ENCODE measurements around the gene BTBD17.
A peak's percentile ranks its signal among the peaks of the same experiment; 100 is the strongest.

BTBD17 gene

DNA sequence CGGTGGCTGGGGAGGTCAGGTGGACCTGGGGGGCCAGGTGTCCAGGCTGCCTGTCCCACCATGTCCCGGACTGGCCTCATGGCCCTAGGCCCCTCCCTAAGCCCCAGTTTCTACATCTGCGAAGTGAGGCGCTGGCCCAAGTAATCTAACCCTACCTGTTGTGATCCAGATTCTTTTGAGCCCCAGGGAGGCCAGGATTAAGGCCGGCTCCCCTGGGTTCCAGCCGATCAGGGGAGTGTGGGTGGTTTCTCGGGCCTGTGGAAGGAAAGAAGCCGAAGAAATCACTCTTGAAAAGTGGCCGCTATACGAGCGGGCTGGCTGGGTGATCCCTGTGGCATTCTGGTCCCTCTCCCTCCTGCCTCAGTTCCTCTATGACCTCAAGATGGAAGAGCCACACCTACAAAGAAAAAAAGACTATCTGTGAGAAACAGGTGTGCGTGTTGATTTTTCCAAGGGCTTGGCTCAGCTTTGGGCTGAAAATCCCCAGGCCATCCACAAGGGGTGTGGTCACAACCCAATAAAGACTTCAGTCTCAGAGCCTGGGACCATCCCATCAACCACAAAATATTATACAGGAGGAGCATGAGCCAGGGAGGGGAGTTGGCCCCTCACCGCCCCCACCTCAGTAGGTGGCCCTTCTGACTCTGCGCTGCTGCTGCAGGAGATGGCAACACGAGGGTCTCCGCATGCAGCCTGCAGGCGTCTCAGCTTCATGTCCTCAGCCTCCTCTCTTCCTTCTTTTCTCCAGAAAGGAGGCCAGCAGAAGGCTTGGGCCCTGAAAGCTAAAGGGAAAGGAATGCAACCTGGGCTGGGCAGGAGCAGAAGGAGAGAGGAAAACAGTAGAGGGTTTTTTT, 25.9 kb upstream of the BTBD17 start:
- DNase-seq = no peak

DNA sequence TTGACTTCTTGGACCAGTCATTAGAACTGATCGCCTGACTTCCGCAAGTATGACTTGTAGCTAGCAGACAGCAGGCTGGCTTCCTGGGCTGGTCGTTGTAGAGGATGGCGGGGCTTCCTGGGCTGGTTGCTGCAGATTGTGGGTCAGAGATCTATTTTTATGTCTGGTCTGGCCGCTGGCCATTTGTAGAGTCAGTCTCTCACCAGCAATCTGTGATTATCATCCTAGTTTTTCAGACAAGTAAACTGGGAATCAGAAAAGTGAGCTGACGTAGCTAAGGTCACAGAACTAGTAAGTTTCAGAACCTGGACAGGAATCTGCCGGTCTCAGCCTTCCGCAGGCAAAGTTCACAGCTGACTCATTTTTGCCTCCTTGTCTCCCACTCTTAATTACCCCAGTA, 24.7 kb upstream of the BTBD17 start:
- DNase-seq = peak; percentile 33

DNA sequence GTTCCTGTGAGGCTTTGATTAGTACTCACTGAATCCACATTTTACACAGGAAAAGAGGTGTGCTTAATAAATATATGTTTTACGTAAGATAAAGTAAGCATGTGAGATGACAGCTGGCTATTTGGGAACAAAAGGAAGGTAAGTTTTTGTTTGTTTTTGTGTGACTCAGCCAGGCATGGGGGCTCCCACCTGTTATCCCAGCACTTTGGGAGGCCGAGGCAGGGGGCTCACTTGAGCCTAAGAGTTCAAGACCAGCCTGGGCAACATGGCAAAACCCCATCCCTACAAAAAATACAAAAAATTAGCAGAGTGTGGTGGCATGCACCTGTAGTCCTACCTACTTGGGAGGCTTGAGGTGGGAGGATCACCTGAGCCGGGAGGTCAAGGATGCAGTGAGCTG, 23.5 kb upstream of the BTBD17 start:
- no peak for DNase-seq

DNA sequence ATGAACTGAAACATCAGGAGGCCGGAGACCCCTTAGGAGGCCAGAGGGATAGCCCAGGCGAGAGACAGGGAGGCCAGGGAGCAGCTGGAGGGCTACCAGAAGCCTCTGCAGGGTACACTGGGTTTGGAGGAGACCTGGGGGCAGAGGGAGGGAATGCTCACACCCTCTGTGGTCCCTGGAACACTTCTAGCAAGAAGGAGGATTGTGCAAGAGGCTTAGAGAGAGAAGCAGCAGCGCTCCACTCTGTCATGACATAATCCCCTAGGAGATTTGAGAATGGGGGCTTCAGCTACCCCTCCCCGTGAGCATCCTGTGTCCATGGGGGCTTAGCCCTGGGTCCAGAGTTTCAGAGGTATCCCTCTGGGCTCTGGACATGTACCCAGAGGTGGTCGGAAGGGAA, 21.5 kb upstream of the BTBD17 start:
- DNase-seq = peak; percentile 65

DNA sequence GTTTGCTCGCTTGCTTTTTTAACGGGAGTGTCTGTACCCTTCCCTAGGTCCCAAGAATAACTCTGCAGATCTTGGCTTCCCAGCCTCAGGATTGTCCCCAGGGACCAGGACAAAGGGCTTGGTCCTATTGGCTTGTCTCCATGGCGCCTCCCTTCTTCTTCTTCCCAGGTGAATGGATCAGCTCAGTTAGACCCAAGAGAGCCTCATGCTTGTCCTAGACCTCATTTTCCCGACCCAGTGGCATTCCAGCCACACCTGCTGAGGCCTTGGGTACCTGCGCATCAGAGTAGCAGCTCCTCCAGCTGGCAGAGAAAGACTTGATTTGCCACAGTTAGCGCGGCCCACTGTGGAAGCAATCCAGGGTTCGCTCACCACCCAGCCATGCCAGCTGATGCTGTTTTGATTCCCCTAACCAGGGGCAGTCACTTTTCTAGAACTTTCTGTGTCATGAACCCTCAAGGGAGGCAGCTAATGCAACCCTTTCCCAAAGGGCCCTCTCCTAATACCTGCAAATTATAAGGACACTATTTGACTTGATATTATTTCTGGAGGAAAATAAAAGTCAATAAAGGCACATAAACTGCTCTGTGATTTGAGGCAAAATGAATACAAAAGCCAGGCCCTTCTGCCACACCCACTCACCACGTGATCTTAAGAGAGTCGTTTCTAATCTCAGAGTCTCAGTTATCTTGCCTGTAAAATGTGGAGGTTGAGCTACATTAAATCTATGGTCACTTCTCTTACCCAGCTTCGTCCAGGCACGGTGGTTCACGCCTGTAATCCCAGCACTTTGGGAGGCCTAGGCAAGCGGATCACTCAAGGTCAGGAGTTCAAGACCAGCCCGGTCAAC, 19.5 kb upstream of the BTBD17 start:
- no peak for DNase-seq

DNA sequence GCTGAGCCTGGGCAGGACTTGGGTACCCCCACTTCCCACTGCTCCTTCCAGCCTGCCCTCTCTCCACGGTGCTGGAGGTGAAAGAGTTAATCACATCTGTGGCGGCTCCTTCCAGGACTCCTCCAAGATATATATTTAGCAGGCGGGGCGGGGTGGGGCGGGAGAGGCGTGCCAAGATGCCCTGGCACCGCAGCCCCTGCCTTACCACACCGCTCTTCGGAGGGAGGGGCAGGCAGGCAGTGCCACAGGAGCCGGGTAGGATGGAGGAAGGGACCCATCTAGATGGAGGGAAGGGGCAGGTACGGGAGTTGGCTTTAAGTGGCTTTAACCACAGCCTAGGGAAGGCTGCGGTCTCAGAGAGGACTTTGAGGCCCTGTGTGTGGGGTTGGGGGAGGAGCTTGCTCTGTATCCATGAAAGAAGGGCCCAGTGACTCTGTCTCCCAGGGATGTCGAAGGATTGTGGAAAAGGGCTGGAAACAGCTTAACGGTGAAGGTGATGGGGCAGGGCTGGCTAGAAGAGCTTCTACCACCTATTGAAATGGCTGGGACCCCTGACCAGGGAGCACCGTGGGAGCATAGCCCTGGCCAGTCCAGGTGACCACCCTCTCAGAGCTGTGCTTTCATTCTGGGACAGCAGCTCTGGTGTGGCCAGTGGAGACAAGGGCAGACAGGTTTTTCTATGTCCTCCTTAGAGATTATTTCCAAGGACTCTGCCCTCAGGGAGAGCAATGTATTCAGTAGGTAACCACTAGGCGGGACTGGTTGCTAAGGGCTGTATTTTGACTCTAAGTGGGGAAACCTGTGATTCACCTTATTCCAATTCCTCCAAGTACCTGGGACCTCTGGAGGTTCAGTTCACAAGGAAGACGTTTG, 18.7 kb upstream of the BTBD17 start:
- peak; percentile 34 for DNase-seq

DNA sequence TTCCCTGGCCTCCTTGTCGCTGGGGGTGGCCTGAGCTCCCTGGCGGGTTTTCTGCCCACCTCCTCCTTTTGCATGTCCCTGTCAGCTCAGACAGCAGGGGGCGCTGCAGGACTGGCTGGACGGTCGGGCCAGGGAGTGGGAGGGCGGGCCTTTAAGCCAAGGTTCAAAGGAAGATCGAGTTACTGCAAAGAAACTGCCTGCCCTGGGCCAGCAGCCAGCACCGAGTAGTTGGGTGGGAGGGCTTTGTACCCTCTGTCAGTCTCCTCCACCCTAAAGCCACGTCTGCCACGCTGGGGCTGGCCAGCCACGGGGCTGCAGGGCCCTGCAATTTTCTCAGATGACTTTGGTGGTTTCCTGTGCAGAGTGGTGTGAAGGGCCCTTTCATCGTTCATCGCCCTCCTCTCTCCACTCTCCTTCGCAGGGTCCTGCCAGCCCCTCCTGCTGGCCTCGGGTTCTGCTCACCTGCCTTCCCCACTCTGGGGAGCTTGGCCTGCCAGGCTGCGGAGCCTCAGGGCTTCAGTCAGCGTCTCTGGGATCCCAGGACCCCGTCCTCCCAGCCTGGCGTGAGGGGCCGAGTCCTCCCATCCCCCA, 17.9 kb upstream of the BTBD17 start:
- peak; percentile 69 for DNase-seq

DNA sequence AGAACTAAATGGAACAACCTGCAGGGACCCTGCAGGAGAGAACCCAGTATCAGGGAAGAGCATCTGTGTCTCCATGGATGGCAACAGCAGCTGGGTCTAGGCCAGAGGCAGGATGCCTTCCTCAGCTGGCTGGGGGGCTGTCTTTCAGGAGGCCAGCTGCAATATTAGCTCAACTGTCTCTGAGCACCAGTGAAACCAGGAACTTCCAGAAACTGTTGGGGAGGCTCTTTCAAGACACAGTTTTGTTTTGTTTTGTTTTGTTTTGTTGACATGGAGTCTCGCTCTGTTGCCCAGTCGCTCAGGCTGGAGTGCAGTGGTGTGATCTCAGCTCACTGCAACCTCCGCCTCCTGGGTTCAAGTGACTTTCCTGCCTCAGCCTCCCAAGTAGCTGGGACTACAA, 13.2 kb upstream of the BTBD17 start:
- peak; percentile 79 for DNase-seq

DNA sequence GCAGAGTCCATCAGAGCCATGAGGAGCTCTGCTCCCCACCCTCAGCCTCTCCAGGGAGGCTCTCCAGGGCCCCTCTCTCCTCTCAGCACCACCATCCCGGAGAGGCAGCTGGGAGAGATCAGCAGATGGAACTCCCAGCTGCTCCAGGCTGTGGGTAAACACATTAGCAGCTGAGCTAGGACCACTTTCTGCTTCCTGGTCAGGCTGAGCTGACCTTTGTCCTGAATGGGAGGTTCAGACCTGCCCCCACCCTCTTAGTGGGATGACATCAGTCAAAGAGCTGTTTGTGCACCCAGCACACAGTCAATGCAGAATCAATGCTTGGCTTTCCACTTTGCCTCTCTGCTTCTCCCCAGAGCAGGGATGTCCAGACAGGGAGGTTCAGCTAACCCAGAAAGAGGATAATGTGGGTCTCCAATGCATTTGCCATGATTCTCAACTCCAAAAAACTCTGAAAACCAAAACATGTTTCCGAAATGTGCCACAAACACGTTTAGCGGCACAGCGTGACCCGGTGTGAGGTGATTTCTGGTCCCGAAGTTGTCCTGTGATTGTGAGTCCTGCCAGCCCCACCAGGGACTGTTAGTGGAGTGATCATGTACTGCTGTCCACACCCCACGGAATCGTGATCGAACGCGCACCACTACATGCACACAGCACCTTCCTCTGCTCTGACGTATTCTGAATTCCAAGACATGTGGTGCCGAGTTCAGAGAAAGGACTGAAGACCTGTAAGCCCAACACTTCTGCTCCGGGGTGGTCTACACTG, 12.4 kb upstream of the BTBD17 start:
- DNase-seq = no peak

DNA sequence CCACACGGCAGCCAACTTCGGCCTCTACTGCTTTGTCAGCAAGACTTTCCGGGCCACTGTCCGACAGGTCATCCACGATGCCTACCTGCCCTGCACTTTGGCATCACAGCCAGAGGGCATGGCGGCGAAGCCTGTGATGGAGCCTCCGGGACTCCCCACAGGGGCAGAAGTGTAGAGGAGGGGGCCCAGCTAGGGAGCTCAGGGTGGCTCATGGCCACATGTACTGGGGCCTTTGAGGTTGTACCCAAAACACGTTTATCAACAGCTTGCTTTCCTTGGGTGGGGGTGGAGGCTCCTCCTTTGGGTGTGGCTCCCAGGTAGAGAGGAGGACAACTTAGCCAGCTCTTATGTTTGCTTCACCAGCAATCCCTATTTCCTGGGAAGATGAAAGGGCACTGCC, 10.8 kb upstream of the BTBD17 start:
- no peak for DNase-seq

DNA sequence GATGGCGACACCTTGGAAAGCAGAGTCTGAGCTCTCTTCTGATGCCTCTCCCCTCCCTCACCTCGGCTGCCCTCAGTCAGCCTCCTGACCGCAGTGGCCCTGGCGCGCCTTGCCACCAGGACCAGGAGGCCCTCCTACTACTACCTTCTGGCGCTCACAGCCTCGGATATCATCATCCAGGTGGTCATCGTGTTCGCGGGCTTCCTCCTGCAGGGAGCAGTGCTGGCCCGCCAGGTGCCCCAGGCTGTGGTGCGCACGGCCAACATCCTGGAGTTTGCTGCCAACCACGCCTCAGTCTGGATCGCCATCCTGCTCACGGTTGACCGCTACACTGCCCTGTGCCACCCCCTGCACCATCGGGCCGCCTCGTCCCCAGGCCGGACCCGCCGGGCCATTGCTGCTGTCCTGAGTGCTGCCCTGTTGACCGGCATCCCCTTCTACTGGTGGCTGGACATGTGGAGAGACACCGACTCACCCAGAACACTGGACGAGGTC, 10.0 kb upstream of the BTBD17 start:
- DNase-seq = no peak

DNA sequence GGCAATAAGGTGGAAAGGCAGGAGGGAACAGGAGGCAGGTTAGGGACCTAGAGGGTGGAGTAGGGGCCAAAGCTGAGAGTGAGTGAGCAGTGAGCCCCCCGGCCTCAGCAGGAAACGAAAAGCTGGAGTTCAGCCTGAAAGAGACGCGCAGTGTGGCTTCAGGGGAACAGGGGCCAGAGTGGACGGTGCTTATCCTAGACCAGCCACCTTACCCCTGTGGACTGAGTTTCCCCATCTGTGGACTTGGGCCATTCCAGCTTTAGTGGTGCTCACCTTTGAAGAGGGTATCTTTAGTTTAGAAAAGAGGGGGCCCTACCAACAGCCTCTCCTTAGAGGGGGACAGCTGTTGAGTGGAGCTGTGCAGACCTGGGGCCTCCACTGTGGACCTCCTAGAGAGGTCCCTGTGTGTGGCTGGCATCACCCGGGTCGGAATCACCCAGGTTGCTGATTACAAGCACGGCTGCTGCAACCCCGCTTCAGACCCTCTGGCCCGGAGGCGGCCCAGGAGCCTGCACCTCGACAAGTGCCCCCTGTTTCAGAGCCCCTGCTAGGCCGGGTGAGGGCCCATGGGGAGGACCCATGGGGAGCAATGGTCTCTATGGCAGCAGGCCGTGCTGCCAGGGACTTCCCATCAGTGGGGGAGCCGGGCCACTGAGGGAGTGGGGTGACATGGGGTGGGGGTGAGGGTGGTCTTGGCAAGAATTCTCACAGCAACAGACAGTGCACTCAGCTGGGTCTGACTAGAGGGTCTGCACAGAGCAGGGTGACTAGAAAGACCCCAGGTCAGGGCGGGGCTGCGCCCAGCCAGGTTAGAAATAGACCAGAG, 8.2 kb upstream of the BTBD17 start:
- no peak for DNase-seq

DNA sequence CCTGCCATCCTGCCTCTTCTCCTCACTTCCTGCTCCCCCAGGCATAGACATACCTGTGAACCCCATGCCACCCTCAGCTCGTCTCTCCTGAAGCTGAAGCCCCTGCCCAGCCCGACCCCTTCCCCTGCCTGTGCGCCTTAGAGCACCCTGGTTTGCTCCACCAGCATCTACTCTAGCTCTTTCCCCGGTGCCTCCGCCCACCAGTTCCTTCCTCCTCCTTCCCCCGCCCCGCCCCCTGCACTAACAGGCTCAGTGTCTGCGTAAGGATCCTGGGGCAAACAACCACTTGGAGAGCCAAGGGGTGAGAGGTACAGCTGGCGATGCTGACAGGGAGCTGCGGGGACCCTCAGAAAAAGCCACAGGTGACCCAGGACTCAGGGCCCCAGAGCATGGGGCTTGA, 7.6 kb upstream of the BTBD17 start:
- peak; percentile 35 for DNase-seq

DNA sequence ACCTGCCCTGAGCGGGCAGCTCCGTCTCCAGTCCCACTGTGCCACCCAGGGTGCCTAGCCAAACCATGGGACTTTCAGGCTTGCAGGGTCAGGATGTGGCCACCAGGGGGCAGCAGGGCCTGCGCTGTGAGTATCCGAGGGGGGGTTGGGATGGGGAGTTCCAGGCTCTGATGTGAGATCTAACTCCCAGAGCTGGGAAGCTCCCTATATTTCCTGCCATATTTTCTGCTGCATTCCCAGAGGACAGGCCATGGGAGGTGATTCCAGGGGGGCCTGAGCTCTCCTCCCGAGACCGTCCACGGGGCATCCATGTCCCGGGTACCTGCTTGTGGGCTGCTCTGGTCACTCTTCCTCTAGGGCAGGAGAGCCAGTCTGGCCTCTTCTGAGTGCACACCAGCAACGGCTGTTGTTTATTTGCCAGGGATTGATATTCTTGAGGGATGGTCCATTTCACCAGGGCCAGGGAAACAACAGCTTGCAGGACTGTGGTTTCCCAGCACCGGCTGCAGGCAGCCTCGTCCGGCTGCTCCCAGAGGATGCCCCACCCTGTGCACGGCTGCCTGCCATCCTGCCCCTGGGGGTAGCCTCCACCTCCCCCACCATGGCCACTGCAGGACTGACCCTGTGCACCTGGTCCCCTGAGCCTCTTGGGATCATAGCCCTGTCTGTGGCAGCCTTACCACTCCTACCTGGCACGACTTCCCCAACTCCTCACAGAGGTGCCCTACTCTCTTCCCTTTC, 6.8 kb upstream of the BTBD17 start:
- DNase-seq = peak; percentile 31

DNA sequence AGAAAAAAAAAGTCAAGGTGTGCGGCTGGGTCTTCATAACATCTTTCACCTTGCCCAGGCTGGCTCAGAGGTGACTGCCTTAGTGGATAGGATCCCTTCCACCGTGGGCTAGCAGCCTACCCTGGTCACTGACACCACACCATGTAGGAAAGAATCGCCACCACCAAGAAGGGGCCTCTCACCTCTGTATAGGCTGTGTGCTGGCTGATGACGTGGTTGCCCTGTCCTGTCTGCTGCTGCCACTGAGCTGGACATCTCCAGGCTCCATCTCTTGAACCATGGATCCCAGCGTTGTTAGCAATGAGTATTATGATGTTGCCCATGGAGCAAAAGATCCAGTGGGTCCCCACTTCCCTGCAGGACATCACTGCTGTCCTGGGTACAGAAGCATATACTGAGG, 5.5 kb upstream of the BTBD17 start, which contains the start of gene GPR142:
Gene GPR142 (plus strand): TSS at position 301 of the 400 bp plus-strand sequence. CDS start 2,035 bp downstream, outside the sequence.
- DNase-seq = no peak

DNA sequence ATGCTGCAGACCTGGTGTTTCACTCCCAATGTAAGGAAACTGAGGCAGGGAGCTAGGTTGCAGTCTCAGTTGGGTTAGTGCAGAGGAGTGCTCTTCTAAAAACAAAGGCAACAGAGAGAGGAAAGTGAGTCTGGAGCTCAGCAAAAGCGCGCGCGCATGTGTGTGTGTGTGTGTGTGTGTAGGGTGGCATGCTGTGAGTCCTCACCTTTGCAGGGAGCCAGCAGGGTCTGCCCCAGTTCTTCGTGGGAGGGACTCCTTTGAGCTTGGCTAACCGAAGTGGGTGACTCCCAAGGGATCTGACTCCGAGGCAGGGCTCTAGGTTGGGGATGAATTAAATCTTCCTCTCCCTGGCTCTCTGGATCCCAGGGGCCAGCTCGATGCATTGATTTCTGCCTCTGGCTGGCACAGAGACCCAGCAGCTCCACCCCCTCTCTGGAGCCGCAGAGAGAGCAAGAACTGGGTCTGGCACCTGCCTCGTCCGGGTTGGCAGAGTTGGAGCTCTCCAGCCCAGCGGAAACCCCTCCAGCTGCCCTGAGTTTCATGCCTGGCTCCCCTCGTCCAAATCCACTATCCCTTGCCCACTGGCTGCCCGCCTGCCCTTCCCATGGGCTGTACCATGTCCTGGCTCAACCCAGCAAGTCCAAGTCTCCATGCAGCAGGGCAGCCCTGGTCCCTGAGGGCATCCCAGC, 1.3 kb upstream of the BTBD17 start:
- no peak for DNase-seq

DNA sequence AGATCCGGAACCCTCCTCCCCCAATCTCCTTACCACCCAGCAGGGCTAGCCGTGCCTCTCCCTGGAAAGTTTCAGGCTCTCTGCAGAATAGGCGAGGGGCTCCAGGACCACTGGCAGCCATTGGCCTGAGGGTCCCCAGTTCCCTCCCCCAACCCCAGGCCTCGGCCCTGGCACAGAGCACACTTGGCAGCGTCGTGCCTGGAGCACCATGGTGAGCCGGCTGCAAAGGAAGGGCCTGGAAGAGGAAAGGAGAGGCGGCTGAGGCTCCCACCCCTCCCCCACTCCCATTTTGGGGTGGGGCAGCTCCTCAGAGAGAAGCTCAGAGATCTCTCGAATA, 369 bp upstream of the BTBD17 start:
- DNase-seq = no peak

DNA sequence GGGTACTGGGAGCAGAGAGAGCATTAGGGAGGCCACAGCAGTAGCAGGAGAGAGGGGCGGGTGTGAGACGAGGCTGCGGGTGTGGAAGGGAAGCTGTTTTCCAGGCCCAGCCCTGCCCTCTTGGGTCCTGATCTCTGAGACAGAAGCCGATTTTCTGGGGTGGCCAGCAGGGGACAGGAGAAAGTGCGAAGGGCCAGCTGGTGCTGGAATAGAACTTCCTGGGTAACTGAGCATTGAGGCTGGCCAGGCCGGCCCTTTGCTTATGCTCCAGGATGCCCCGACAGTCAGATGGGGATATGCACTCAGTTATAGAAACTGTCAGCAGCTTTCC, 804 bp downstream of the BTBD17 start:
- no peak for DNase-seq

DNA sequence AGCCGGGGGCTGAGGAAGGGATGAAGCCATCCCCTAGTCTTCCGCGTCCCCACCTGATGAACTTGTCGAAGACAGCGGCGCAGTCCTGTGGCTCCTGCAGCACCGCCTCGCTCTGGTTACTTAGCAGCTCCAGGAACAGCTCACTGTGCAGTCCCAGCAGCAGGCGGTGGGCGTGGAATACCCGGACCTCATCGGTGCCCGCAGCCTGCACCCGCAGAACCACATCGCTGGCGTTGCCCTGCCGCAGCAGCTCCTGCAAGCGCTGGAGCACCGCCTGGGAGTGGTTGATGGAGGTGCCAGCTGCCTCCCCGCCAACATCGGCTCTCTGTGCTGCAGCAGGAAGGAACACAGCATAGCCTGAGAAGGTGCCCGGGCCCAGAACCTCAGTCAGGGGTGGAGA, 1.8 kb downstream of the BTBD17 start:
- no peak for DNase-seq

DNA sequence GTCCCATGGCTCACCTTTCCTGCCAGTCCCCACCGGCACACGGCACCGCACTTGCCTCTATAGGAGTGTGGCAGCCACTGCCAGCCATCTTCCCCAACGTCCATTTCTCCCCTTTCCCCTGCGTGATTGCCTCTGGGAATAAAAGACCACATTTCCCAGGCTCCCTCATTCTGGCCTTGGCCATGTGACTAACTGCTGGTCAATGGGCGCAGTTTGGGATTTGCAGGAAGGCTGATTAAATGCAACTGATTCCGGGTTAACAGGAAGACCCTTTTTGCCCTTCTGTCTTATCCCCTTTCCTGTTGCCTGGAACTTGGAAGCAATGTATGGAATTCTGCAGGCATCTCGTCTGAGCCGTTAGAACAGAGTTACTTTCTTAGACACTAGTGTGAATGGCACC, 3.0 kb downstream of the BTBD17 start:
- DNase-seq = no peak

All from MV-4-11 (cell line).